ENCODE data around the gene PPP3R1.

The PPP3R1 gene

DNA sequence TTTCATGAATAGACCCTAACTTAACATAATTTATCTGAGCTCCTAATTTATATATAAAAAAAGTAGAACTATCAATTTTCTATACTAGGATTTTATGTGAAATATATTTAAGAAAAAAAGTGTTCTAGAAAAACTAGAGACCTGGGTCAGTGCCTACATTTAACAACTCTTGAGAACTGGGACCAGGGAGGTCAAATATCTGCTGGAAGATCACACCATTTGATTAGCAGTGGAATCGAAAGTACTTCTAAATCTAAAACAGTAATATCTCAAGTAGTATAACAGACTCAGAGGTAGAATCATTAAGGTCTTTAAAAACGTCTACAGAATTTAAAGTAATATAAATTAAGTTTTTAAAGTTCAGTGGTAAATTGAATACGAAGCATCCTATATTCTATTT, 34.6 kb downstream of the PPP3R1 start:
- no peak overlapping the region for H3K4me3 ChIP-seq (ENCODE audit: low read length)
- TF ChIP-seq, protein P1, sequence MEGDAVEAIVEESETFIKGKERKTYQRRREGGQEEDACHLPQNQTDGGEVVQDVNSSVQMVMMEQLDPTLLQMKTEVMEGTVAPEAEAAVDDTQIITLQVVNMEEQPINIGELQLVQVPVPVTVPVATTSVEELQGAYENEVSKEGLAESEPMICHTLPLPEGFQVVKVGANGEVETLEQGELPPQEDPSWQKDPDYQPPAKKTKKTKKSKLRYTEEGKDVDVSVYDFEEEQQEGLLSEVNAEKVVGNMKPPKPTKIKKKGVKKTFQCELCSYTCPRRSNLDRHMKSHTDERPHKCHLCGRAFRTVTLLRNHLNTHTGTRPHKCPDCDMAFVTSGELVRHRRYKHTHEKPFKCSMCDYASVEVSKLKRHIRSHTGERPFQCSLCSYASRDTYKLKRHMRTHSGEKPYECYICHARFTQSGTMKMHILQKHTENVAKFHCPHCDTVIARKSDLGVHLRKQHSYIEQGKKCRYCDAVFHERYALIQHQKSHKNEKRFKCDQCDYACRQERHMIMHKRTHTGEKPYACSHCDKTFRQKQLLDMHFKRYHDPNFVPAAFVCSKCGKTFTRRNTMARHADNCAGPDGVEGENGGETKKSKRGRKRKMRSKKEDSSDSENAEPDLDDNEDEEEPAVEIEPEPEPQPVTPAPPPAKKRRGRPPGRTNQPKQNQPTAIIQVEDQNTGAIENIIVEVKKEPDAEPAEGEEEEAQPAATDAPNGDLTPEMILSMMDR (IDR thresholded peaks at IDR 0.05; ENCODE audit: insufficient read depth, low read depth, low read length, missing control alignments) = no peak
- DNase-seq (ENCODE audit: low read depth) = no peak

DNA sequence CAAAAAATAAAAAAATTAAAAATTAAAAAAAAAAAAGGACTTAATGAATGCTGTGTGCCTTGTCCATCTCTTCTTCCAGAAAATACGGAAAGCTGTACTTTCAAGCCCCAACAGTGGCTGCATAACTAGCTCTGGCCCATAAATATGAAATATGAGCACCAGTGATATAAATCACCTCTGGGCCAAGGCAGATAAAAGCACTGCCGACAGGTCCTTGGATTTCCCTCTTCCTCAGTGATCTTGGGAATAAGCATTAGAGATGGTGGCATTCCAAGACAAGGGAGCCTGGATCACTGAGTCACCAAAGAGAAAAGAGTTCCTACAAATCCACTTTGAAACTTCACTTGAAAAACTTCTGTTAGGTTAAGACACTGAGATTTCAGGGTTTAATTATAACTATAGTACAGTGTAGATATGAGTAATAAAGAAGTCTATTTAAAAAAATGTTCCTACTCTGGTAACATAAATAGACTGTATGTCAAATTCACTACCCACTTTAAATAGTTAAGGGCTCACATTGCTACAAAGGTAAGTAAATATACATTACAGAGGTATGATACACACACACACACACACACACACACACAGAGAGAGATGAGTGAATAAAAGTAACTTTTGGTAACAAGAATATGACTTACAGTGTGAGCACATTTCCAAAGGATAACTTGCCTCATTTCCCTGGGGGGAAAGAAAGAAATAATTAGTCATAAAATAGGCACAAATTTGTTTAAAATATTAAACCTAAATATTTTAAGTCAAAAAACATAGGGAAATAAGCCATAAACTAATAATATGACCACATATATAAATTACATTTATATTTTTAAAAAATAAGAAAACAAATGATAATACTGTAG, 35.6 kb downstream of the PPP3R1 start:
- no peak overlapping the region for H3K4me3 ChIP-seq (ENCODE audit: low read length)
- no peak for DNase-seq (ENCODE audit: low read depth)
- TF ChIP-seq, protein P1 (IDR thresholded peaks at IDR 0.05; ENCODE audit: insufficient read depth, low read depth, low read length, missing control alignments) = no peak

DNA sequence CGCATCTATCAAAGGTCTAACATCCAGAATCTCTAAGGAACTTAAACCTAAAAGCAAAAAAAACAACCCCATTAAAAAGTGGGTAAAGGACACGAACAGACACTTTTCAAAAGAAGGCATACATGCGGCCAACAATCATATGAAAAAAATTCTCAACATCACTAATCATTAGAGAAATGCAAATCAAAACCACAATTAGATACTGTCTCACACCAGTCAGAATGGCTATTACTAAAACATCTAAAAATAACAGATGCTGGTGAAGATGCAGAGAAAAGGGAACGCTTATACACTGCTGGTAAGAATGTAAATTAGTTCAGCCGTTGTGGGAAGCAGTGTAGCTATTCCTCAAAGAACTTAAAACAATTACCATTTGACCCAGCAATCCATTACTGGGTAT, 38.0 kb downstream of the PPP3R1 start:
- no peak overlapping the region for H3K4me3 ChIP-seq (ENCODE audit: low read length)
- TF ChIP-seq, protein P1 (IDR thresholded peaks at IDR 0.05; ENCODE audit: insufficient read depth, low read depth, low read length, missing control alignments) = no peak
- DNase-seq (ENCODE audit: low read depth) = no peak

DNA sequence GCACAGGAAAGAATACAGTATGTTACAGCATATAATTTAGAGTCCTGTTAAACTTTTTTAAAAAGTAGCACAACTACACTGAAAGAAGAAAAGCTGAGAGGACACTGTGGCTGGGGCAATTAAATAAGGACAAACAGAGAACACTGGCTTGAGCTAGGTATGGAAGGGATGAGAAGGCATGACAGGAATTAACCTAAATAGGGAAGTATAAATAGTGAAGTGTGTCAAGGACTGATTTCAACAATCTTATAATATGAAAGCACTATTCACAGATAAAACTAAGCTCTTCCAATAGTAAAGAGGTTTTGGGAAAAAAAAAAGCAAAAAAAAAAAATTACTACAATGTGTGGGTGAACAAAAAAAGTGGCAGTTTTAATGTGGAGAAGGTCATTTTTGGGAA, 45.5 kb downstream of the PPP3R1 start:
- TF ChIP-seq, protein P1 (IDR thresholded peaks at IDR 0.05; ENCODE audit: insufficient read depth, low read depth, low read length, missing control alignments) = no peak
- H3K4me3 ChIP-seq (ENCODE audit: low read length) = no peak overlapping the region
- DNase-seq (ENCODE audit: low read depth) = no peak

DNA sequence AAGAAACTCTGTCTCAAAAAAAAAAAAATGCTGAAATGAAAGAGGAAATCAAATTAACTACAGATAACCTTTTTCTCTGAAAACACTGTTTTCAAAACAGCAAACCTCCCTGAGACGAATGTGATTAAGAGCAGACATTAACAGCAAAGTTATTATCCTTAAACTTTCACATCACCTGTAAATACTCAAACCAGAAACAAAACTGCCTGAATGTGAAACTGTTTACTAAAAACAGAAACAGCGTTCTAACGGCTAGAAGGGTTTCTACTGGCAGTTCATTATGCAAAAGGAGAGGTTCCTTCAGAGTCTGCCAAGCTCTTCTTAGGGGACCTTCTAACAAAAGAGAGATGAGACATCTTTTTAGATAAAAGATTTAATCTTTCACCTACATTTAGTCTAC, 48.7 kb downstream of the PPP3R1 start:
- TF ChIP-seq, protein P1 (IDR thresholded peaks at IDR 0.05; ENCODE audit: insufficient read depth, low read depth, low read length, missing control alignments) = no peak
- no peak overlapping the region for H3K4me3 ChIP-seq (ENCODE audit: low read length)
- DNase-seq (ENCODE audit: low read depth) = no peak

DNA sequence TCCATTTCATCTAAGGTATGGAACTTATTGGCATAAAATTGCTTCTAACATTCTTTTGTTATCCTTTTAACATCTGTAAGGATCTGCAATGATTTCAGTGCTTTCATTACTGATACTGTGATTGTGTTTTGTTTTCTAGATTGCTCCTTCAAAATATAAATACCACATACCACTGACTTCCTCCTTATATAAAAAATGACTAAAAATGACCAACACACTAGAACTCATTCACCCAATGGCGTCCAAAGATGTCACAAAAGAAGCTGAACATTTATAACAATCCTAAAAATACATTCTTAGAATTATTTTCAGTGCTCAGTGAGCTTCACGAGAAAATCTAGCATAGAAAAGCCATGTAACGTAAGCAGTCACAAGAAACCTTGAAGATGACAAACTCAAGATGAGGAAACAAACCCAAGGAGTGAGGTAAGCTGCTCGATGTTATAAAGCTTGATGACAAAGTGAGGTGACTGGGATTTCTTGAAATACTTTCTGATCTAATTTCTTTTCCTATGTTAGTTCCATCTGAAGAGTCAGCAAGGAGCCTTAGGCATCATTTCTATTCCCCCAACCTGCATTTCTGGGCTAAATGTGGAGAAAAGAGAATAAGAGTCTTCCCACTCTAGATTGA, 52.1 kb downstream of the PPP3R1 start:
- DNase-seq (ENCODE audit: low read depth) = peak; percentile 5
- H3K4me3 ChIP-seq (ENCODE audit: low read length) = no peak overlapping the region
- TF ChIP-seq, protein P1 (IDR thresholded peaks at IDR 0.05; ENCODE audit: insufficient read depth, low read depth, low read length, missing control alignments) = no peak

Data from epithelial cell of esophagus (primary cell).